ENCODE measurements around the gene BST1.

Gene BST1

DNA sequence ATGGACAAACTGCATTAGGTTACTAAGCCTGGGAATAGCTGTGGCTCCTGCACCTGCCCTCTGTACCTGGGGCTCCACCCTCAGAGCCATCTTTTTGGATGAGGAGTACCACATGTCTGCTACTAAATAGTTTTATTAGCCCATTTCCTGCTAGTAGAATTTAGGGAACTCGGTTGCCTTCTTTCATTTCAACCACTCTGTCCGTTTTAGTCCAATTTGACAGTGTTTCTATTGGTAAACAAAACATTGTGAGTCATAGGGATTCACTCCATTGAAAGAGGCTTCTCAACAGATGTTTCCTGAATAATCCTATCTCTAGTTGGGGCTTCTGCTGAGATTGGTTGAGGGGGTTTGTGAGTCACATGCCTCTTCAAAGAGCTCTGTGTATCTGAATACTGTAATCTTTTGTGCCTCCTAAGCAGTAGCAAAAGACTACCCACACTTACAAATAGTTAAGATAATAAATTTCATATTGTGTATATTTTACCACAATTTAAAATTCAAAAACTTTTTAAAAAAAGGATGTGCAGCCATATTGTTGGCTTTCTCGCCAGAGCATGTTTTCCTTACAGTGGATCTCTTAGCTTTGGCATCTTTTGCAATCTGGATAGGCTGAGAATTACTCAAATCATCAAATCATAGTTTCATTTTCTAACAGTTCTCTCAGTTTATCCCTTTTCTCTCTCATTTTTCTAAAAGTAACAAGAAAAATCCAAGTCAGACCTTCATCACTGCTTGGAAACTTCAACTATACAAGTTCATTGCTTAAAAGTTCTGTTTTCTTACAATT is 11.3 kb upstream of the BST1 start:
- Histone ChIP-seq H3K27ac (peak overlapping the region in 1 of 2 donors; percentile 14), H3K4me3 (no peak overlapping the region), H3K27me3 (no peaks in the 10 kb centered on the region), H3K36me3 (peaks cover 8 to 13% (median 10%) of the 10 kb centered on the region in 3 donors), H3K9me3 (no peaks in the 10 kb centered on the region), H3K4me1 (peaks cover 0 to 26% (median 1%) of the 10 kb centered on the region in 4 donors)
- intact Hi-C loops (cut with DNase I; ENCODE audit: low total_unique reads): loop anchor here (1.0 kb wide), 1 partner anchor 8 kb away; no protein-coding TSS in a partner anchor
- DNase-seq: no peak
- TF ChIP-seq, protein P1, sequence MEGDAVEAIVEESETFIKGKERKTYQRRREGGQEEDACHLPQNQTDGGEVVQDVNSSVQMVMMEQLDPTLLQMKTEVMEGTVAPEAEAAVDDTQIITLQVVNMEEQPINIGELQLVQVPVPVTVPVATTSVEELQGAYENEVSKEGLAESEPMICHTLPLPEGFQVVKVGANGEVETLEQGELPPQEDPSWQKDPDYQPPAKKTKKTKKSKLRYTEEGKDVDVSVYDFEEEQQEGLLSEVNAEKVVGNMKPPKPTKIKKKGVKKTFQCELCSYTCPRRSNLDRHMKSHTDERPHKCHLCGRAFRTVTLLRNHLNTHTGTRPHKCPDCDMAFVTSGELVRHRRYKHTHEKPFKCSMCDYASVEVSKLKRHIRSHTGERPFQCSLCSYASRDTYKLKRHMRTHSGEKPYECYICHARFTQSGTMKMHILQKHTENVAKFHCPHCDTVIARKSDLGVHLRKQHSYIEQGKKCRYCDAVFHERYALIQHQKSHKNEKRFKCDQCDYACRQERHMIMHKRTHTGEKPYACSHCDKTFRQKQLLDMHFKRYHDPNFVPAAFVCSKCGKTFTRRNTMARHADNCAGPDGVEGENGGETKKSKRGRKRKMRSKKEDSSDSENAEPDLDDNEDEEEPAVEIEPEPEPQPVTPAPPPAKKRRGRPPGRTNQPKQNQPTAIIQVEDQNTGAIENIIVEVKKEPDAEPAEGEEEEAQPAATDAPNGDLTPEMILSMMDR (IDR thresholded peaks at IDR 0.05): no peak

DNA sequence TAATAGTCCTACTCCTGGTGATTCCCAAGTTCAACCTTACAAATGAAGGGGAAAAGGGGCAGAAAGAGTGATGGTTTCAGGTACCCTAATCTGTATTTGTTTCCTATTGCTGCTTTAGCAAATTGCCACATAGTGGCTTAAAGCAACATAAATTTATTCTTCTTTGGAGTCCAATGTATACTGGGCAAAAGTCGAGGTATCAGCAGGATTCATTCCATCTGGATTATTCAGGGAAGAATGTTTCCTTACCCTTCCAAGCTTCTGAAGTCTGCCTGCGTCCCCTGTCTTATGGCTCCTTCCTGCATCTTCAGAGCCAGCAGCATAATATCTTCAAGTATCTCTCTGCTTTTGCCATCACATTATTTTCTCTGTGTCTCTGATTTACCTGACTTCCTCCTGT is 10.3 kb upstream of the BST1 start:
- Histone ChIP-seq H3K9me3 (no peaks in the 10 kb centered on the region), H3K4me3 (no peak overlapping the region), H3K27ac (no peak overlapping the region), H3K27me3 (no peaks in the 10 kb centered on the region), H3K4me1 (peaks cover 0 to 26% (median 1%) of the 10 kb centered on the region in 4 donors), H3K36me3 (peaks cover 0 to 6% (median 6%) of the 10 kb centered on the region in 3 donors)
- intact Hi-C loops (cut with DNase I; ENCODE audit: low total_unique reads): loop anchor here (1.0 kb wide), 1 partner anchor 9 kb away; no protein-coding TSS in a partner anchor
- DNase-seq: no peak
- TF ChIP-seq, protein P1 (IDR thresholded peaks at IDR 0.05): no peak

DNA sequence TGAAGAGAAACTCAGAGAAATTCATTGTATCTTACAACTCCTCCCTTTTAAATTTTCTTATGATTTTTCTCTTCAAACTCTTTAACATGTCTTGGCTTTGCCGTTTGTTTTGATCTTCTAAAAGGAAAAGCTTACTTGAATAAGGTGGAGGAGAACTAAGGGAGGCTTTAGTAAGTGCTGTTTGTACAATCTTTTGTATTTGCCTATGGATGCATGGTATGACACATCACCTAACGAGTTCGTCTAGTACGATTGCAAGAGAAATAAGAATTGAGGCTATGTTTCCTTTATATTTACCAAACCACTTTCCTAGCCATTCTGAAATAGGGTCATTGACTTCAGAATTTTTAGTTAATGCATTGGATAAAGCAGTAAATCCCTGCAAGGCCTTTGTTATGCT is 8.4 kb upstream of the BST1 start:
- H3K36me3 ChIP-seq: peaks cover 0 to 2% (median 0%) of the 10 kb centered on the region in 3 donors
- H3K4me1 ChIP-seq: peaks cover 0 to 22% (median 1%) of the 10 kb centered on the region in 4 donors
- H3K4me3 ChIP-seq: no peak overlapping the region
- TF ChIP-seq, protein P1 (IDR thresholded peaks at IDR 0.05): no peak
- H3K27ac ChIP-seq: no peak overlapping the region
- intact Hi-C loops (cut with DNase I; ENCODE audit: low total_unique reads): no loop called here
- no peak for DNase-seq
- no peaks in the 10 kb centered on the region for H3K27me3 ChIP-seq
- H3K9me3 ChIP-seq: no peaks in the 10 kb centered on the region

DNA sequence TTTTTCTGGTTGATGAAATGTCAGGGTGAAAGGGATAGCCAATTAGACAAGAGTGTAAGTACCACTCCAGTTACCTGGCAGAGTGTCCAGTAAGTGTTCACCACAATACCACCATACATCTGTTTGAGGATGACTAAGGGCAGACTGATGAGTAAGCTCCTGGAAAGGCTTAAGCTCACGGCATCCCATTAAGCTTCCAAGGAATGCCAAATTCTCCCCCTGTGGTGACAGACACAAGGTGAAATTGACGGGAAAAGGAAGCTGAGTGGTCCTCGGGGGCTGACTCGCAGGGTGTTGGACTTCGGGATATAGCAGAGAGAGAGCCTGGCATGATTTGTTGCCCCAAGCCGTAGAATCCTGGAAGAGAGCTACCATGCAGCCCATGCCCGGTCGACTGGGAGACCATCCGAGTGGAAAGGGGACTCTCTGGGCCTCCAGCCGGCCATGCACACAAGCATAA is 7.6 kb upstream of the BST1 start:
- DNase-seq: no peak
- no peak overlapping the region for H3K27ac ChIP-seq
- no peaks in the 10 kb centered on the region for H3K36me3 ChIP-seq
- peaks cover 0 to 14% (median under 1%) of the 10 kb centered on the region in 4 donors for H3K4me1 ChIP-seq
- no peaks in the 10 kb centered on the region for H3K27me3 ChIP-seq
- TF ChIP-seq, protein P1 (IDR thresholded peaks at IDR 0.05): no peak
- no peaks in the 10 kb centered on the region for H3K9me3 ChIP-seq
- H3K4me3 ChIP-seq: no peak overlapping the region
- intact Hi-C loops (cut with DNase I; ENCODE audit: low total_unique reads): no loop called here

DNA sequence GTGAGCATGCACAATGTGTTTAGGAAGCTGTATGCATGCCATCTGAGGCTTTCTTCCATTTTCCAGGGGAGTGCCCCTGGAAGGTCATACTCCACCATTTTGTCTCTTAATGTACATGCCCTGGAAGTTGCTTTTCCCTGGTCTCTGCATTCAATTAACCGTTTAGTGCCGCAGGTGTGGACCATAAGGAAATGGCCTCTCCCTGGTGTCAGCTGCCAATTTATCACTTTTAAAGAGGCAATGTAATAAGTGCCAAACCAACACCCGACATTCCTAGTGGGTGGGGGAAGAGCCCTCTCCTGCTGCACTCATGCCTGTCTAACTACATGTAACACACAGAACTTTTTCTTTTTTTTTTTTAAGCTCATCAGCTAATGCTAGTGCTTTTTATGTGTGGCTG is 7.1 kb upstream of the BST1 start:
- TF ChIP-seq, protein P1 (IDR thresholded peaks at IDR 0.05): no peak
- Histone ChIP-seq H3K36me3 (no peaks in the 10 kb centered on the region), H3K27ac (no peak overlapping the region), H3K4me1 (peaks cover 0 to 9% (median 0%) of the 10 kb centered on the region in 4 donors), H3K9me3 (no peaks in the 10 kb centered on the region), H3K27me3 (no peaks in the 10 kb centered on the region), H3K4me3 (no peak overlapping the region)
- no peak for DNase-seq
- intact Hi-C loops (cut with DNase I; ENCODE audit: low total_unique reads): no loop called here
